ENCODE measurements around the gene ZXDC.

- TF ChIP-seq, protein P1, sequence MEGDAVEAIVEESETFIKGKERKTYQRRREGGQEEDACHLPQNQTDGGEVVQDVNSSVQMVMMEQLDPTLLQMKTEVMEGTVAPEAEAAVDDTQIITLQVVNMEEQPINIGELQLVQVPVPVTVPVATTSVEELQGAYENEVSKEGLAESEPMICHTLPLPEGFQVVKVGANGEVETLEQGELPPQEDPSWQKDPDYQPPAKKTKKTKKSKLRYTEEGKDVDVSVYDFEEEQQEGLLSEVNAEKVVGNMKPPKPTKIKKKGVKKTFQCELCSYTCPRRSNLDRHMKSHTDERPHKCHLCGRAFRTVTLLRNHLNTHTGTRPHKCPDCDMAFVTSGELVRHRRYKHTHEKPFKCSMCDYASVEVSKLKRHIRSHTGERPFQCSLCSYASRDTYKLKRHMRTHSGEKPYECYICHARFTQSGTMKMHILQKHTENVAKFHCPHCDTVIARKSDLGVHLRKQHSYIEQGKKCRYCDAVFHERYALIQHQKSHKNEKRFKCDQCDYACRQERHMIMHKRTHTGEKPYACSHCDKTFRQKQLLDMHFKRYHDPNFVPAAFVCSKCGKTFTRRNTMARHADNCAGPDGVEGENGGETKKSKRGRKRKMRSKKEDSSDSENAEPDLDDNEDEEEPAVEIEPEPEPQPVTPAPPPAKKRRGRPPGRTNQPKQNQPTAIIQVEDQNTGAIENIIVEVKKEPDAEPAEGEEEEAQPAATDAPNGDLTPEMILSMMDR (conservative IDR thresholded peaks at IDR 0.05), result no peak
- no peak for TF ChIP-seq EZH2 (IDR thresholded peaks at IDR 0.05; ENCODE audit: low read depth)
Measured at GRCh38 chr3:126473292-126474168, 2.2 kb downstream of the ZXDC start.

All from PC-9 (cell line).